Stimulated activated memory B cell treated with anti-CD40 and anti-IgM and Interleukin-4, amounts not matched to agents 10 μg/mL and 1 μg/mL and 100 μg/mL, for 72 hours (primary cell): ENCODE results near the gene EMILIN3.

Experiments
- ATAC-seq: fragments of 150-1000 bp; cut with Tn5 transposase; 2 replicates; pipeline ENCODE4 v1.10.0; 2021
- H3K27ac Mint-ChIP-seq: one replicate; pipeline ENCODE4 v1.8.0; 2022; ENCODE audit warnings: mild to moderate bottlenecking, mixed read lengths
- H3K27me3 Mint-ChIP-seq: one replicate; pipeline ENCODE4 v1.8.0; 2022; ENCODE audit warnings: mixed read lengths
- H3K36me3 Mint-ChIP-seq: one replicate; pipeline ENCODE4 v1.8.0; 2022; ENCODE audit warnings: mixed read lengths
- H3K4me1 Mint-ChIP-seq: one replicate; pipeline ENCODE4 v1.8.0; 2022; ENCODE audit warnings: mixed read lengths
- H3K4me3 Mint-ChIP-seq: one replicate; pipeline ENCODE4 v1.8.0; 2022; ENCODE audit warnings: mild to moderate bottlenecking, moderate library complexity, mixed read lengths
- H3K9me3 Mint-ChIP-seq: one replicate; pipeline ENCODE4 v1.8.0; 2022; ENCODE audit warnings: mixed read lengths

Gene EMILIN3

GRCh38 chr20:41347523-41348429 is 18.8 kb downstream of the EMILIN3 start:
- Mint-ChIP-seq H3K9me3 (no peaks in the 10 kb centered on the region), H3K27me3 (no peaks in the 10 kb centered on the region), H3K4me1 (no peaks in the 10 kb centered on the region), H3K27ac (no peak overlapping the region), H3K4me3 (no peak overlapping the region), H3K36me3 (no peaks in the 10 kb centered on the region)
- ATAC-seq: no peak

DNA sequence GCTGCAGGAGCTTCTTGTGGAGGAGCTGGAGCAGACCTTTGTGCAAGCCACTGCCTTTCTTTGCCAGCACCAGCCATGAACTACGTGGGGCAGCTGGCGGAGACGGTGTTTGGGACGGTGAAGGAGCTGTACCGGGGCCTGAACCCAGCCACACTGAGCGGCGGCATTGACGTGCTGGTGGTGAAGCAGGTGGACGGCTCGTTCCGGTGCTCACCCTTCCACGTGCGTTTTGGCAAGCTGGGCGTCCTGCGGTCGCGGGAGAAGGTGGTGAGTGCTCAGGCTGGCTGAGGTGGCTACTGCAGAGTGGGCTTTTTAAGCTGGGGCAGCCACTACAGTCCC is 20.9 kb downstream of the EMILIN3 start:
- no peak overlapping the region for H3K4me3 Mint-ChIP-seq
- H3K27ac Mint-ChIP-seq: no peak overlapping the region
- no peaks in the 10 kb centered on the region for H3K9me3 Mint-ChIP-seq
- no peak for ATAC-seq
- no peaks in the 10 kb centered on the region for H3K36me3 Mint-ChIP-seq
- H3K4me1 Mint-ChIP-seq: no peaks in the 10 kb centered on the region
- H3K27me3 Mint-ChIP-seq: no peaks in the 10 kb centered on the region

DNA sequence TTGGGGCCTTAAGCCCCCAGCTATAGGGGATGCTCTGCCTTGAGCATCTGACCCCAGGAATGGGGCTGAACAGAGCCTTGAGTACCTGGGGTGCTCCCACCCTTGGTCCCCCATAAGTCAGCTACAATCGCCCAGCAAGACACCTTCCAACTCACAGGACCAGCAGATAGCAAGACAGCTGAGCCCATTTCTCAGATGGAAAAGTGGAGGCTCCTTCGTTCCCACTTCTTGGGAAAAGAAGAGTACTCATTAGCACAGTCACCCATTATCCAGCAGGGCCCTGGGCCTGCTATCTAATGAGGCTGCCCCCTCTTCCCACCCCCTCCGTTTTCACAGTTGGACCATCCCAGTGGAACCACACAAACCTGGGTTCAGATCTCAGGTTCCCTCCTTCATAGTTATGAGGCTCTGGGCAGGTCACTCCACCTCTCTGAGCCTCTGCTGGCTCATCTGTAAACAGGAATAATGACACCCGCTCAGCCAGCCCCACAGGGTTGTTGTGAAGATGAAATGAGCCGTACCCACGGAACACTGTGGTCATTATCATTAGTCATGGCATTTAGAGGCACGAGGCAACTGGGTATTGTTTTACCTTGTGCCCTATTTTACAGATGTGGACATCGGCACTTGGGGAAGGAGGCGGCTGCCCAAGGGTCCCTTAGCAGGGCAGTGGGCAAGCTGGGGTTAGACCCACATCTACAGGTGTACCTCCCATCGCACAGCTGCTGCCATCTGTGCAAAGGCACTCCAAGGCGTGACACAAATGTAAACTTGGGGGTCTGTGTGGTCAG is 21.5 kb downstream of the EMILIN3 start:
- Mint-ChIP-seq H3K27ac (no peak overlapping the region), H3K36me3 (no peaks in the 10 kb centered on the region), H3K9me3 (no peaks in the 10 kb centered on the region), H3K4me1 (peaks cover 5% of the 10 kb centered on the region), H3K27me3 (peaks cover 3% of the 10 kb centered on the region), H3K4me3 (no peak overlapping the region)
- ATAC-seq: no peak

DNA sequence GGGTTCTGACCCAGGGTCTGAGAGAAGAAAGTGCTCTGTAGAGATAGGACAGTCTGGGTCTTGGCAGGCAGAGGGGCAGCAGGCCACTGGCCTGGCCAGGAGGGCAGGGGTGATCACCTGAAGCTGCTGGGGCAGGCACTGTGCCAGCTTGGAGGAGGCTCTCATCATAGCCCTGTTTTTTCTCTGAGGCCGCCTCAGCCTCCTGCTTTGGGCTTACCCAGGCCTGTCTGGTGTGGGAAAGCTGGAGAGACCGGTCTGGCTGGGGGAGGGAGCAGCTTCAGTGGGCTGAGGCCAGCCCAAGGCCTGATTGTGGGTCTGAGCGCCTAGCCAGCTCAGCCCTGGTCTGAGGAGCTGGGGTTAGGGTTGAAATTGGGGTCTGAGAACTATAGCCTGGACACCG is 22.1 kb downstream of the EMILIN3 start:
- Mint-ChIP-seq H3K27me3 (peaks cover 9% of the 10 kb centered on the region), H3K4me1 (peaks cover 11% of the 10 kb centered on the region), H3K27ac (no peak overlapping the region), H3K36me3 (no peaks in the 10 kb centered on the region), H3K9me3 (no peaks in the 10 kb centered on the region), H3K4me3 (no peak overlapping the region)
- no peak for ATAC-seq

- Mint-ChIP-seq H3K4me3 (no peak overlapping the region), H3K36me3 (no peaks in the 10 kb centered on the region), H3K9me3 (no peaks in the 10 kb centered on the region), H3K4me1 (peaks cover 11% of the 10 kb centered on the region), H3K27ac (no peak overlapping the region), H3K27me3 (peaks cover 13% of the 10 kb centered on the region)
- ATAC-seq: no peak
Observed at GRCh38 chr20:41342474-41343464, 23.8 kb downstream of the EMILIN3 start.

- H3K4me3 Mint-ChIP-seq: peak within 1 kb of the TSS; percentile 79
- H3K4me1 Mint-ChIP-seq: peaks cover 11% of the 10 kb centered on the region
- H3K27ac Mint-ChIP-seq: peak within 1 kb of the TSS; percentile 76
- no peaks in the 10 kb centered on the region for H3K9me3 Mint-ChIP-seq
- peak; percentile 71 for ATAC-seq
- H3K27me3 Mint-ChIP-seq: peaks cover 13% of the 10 kb centered on the region
- H3K36me3 Mint-ChIP-seq: no peaks in the 10 kb centered on the region
Observed at GRCh38 chr20:41340327-41341055, 26.1 kb downstream of the EMILIN3 start, which contains the start of gene LPIN3. TSS of gene LPIN3 (plus strand) at chr20:41340821. CDS start at chr20:41345804, 4,983 bp downstream.

DNA sequence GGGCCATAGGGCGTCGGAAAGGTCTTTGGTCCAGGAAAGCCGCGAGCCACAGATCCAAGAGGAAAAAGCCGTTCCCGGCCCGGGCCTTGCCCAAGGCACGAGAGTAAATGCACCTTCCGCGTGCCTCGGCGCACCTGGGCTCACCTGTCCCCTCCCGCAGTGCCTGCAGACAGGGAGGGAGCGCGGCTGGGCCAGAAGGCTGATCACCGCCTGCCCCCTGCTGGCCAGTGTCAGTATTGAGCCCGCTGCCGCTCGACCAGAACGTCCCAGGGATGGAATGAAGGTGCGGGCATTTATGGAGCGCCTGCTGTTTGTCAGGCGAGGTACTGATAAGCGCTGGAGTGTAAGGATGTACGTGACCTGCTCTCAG is 26.7 kb downstream of the EMILIN3 start:
- H3K9me3 Mint-ChIP-seq: no peaks in the 10 kb centered on the region
- H3K36me3 Mint-ChIP-seq: no peaks in the 10 kb centered on the region
- peak overlapping the region; percentile 76 for H3K27ac Mint-ChIP-seq

DNA sequence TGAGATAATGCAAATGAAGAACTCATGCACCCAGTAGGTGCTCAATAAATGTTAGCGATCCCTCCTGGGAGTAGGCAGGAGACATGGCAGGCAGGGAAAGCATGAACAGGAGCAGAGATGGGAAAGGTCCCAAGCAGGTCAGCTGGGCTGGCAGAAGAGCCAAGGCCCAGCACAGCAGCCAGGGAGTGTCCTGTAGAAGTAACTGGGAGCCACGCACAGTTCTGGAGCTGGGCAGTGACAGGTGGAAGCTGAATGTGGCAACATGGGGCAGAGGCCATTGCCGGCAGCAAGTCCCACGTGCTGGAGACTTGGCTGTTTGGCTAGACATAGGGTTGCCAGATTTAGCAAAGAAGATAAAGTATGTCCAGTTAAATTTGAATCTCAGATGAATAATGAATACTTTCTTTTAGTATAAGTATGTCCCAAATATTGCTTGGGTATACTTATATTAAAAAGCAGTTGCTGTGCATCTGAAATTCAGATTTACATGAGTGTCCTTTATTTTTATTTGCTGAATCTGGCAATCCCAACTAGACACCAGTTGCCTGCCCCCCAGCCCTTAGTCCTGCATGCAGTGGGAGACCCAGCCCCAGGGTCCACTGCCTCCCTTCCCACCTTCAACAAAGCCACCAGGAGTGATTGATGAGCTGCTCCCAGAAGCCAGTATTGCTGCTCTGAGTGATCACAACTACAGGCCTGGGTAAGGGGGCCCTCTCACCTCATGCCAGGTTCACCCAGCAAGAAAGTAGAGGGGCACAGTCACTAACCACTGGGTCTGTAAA is 29.7 kb downstream of the EMILIN3 start:
- no peak overlapping the region for H3K27ac Mint-ChIP-seq
- no peak overlapping the region for H3K4me3 Mint-ChIP-seq
- H3K4me1 Mint-ChIP-seq: peaks cover 11% of the 10 kb centered on the region
- peaks cover 13% of the 10 kb centered on the region for H3K27me3 Mint-ChIP-seq
- no peak for ATAC-seq
- H3K36me3 Mint-ChIP-seq: no peaks in the 10 kb centered on the region
- H3K9me3 Mint-ChIP-seq: no peaks in the 10 kb centered on the region

More for the DNA sequence above, 26.7 kb downstream of the EMILIN3 start:
- peak; percentile 90 for ATAC-seq
- peaks cover 11% of the 10 kb centered on the region for H3K4me1 Mint-ChIP-seq
- peaks cover 13% of the 10 kb centered on the region for H3K27me3 Mint-ChIP-seq
- peak overlapping the region; percentile 79 for H3K4me3 Mint-ChIP-seq

GRCh38 chr20:41335591-41335990 is 31.0 kb downstream of the EMILIN3 start:
- H3K4me1 Mint-ChIP-seq: peaks cover 11% of the 10 kb centered on the region
- H3K36me3 Mint-ChIP-seq: no peaks in the 10 kb centered on the region
- H3K9me3 Mint-ChIP-seq: no peaks in the 10 kb centered on the region
- no peak for ATAC-seq
- peaks cover 13% of the 10 kb centered on the region for H3K27me3 Mint-ChIP-seq
- no peak overlapping the region for H3K27ac Mint-ChIP-seq
- no peak overlapping the region for H3K4me3 Mint-ChIP-seq

DNA sequence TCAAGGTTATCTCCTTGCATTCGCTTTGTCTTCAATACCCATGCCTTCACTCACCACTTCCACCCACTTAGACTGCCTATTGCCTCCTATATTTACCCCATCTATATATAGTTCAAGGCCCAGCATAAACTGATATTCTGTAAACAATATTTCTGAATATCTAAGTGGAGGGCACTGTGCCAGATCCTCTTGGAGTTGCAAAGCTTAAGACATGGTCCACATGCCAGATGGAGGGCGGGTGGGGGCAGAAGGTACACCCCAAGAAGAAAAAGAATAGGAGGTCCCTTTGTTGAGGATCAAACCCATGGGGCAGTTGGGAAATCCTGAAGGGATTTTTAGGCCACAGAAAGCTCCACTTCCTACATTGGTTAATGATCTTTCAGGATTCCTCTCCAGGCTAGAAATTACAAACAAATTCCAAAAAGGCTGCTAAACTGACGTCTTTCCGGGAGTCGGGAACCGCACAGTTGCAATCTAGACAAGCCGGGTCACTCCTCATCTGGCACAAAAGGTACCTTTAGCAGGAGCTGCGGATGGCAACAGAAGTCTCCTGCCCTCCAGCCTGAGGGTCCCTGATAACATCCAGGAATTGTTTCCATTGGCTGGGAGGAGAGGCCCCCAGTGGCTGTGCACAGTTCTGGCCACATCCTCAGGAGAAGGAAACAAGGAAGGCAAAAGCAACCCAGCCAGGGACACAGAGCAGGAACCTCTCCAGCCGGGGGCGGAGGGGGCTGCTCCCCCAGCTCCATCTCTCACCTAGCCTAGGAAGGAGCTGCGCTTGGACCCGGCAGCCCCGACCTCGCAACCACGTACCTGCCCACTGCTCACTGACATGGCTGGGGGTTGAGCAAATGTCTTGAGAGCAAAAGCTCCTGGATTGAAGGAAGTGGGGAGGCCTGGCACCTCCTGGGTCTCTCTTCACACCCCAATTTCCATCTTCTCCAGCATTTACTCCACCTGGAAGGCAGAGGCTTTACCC is 31.9 kb downstream of the EMILIN3 start:
- Mint-ChIP-seq H3K27ac (no peak overlapping the region), H3K4me3 (no peak overlapping the region), H3K36me3 (no peaks in the 10 kb centered on the region), H3K27me3 (peaks cover 7% of the 10 kb centered on the region), H3K4me1 (peaks cover 6% of the 10 kb centered on the region), H3K9me3 (no peaks in the 10 kb centered on the region)
- no peak for ATAC-seq

GRCh38 chr20:41334036-41334435 is 32.6 kb downstream of the EMILIN3 start:
- Mint-ChIP-seq H3K4me3 (no peak overlapping the region), H3K27me3 (no peaks in the 10 kb centered on the region), H3K27ac (no peak overlapping the region), H3K4me1 (peaks cover 10% of the 10 kb centered on the region), H3K9me3 (no peaks in the 10 kb centered on the region), H3K36me3 (no peaks in the 10 kb centered on the region)
- ATAC-seq: no peak

DNA sequence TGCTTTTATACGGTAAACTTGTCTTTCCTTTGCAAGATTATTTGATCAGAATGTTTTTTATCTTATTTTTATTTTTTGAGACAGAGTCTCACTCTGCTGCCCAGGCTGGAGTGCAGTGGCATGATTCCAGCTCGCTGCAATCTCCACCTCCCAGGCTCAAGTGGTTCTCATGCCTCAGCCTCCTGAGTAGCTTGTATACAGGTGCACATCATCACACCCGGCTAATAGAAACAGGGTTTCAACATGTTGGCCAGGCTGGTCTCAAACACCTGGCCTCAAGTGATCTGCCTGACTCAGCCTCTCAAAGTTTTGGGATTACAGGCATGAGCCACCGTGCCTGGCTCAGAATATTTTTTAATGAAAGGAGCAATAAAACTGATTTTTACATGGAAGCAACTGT is 34.9 kb downstream of the EMILIN3 start:
- ATAC-seq: no peak
- Mint-ChIP-seq H3K27me3 (no peaks in the 10 kb centered on the region), H3K27ac (no peak overlapping the region), H3K4me1 (peaks cover 10% of the 10 kb centered on the region), H3K36me3 (no peaks in the 10 kb centered on the region), H3K9me3 (no peaks in the 10 kb centered on the region), H3K4me3 (no peak overlapping the region)

- no peak overlapping the region for H3K4me3 Mint-ChIP-seq
- H3K9me3 Mint-ChIP-seq: no peaks in the 10 kb centered on the region
- no peaks in the 10 kb centered on the region for H3K27me3 Mint-ChIP-seq
- H3K36me3 Mint-ChIP-seq: no peaks in the 10 kb centered on the region
- peaks cover 10% of the 10 kb centered on the region for H3K4me1 Mint-ChIP-seq
- no peak for ATAC-seq
- no peak overlapping the region for H3K27ac Mint-ChIP-seq
Observed at GRCh38 chr20:41330941-41331340, 35.7 kb downstream of the EMILIN3 start.
